OCI-LY3 (cell line): ENCODE results near the gene DTD2.

Experiments used
- CTCF ChIP-seq: fragments of 200-600, 300-600 bp; sonication (generic); IDR thresholded peaks from 2 replicates; pipeline ENCODE4 v1.5.1; 2014; ENCODE audit warnings: antibody characterized with exemption, low read length, low read depth
- EZH2phosphoT487 ChIP-seq: fragments of 200-600 bp; shearing (Covaris generic); IDR thresholded peaks from 2 replicates; pipeline ENCODE4 v1.6.1; 2018; ENCODE audit warnings: antibody characterized with exemption, mixed run types, low read depth

GRCh38 chr14:31410048-31410650 lies 47.2 kb downstream of the DTD2 start:
- TF ChIP-seq CTCF (no peak), EZH2phosphoT487 (no peak)
